Measurements from ENCODE around the gene AGTRAP.

AGTRAP gene

DNA sequence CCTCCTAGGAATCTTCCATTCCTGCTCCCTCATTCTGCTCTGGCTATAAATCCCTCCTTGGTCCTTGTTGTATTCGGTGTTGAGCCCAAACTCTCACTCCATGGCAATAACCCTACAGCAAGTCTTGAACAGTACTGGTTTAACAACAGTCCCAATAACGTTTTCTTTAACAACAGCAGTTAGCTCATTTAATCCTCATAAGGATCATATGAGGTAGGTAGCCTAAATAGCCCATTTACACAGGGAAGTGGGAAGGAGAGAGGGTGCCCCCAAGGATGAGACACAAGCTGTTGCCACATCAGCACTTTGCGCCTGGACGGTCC is 444 bp upstream of the AGTRAP start:
- no peak for DNase-seq (ENCODE audit: low read depth, low spot score)

GRCh38 chr1:11736746-11737639 is 1.1 kb downstream of the AGTRAP start:
- DNase-seq (ENCODE audit: low read depth, low spot score), result no peak

- DNase-seq (ENCODE audit: low read depth, low spot score), result no peak
Measured at GRCh38 chr1:11738096-11738495, 2.2 kb downstream of the AGTRAP start.

- no peak for DNase-seq (ENCODE audit: low read depth, low spot score)
Measured at GRCh38 chr1:11738783-11739182, 2.8 kb downstream of the AGTRAP start.

DNA sequence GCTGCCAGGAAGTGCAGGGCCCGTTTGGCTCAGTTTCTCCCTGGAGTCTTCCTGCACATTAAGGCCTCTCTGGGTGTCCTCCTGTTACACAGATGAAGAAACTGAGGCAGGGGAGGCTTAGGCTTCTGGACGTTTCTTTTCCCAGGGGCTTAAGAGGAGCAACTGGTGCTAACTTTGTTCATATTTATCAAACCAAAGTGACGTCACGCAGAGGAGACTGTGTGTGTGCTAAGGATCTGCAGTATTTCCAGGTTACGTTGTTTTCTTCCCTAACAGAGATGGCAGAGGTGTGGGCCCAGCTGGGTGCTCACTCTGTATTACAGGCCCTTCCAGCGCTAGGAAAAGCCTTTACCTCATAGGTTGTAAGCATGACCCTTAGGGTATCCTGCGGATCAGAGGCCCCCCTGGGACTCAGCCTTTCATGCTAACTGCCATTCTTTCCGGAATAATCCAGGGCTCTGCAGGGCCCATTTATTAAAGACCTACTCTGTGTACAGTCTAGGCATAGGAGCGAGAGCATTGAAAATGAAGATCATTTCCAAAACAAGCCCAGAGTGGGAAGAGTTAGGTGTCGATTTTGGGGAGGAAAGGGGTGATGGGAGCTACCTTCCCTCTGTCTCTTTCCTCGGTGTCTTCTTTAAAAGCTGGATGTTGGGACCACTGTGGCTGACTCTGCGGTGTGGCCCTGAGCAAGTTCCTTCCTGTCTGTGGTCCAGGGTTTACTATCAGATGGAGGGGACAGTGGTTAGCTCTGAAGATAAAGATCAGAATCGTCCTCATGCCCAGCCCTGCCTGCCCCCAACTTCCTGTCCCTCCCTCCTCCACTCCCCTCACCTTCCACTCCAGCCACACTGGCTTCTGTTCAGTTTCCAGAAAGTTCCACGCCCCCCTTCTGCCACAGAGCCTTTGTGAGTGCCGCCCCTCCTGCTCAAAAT is 4.6 kb downstream of the AGTRAP start:
- no peak for DNase-seq (ENCODE audit: low read depth, low spot score)

DNA sequence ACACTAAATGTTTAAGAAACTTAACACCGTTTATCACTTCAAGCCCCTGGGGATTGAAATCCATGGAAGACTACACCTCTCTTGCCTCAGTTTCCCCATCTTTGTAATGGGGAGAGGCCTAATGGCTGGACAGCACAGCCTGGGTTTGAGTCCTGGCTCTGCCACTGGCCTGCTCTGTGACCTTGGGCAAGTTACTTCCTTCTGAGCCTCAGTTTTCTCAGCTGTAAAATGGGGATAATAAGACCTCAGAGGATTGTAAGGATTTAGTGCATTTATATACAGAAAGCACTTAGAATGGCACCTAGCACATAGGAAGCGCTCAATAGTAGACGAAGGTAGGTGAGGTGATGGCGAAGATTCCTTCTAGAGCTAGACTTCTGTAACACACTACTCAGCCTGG is 5.5 kb downstream of the AGTRAP start:
- no peak for DNase-seq (ENCODE audit: low read depth, low spot score)

DNA sequence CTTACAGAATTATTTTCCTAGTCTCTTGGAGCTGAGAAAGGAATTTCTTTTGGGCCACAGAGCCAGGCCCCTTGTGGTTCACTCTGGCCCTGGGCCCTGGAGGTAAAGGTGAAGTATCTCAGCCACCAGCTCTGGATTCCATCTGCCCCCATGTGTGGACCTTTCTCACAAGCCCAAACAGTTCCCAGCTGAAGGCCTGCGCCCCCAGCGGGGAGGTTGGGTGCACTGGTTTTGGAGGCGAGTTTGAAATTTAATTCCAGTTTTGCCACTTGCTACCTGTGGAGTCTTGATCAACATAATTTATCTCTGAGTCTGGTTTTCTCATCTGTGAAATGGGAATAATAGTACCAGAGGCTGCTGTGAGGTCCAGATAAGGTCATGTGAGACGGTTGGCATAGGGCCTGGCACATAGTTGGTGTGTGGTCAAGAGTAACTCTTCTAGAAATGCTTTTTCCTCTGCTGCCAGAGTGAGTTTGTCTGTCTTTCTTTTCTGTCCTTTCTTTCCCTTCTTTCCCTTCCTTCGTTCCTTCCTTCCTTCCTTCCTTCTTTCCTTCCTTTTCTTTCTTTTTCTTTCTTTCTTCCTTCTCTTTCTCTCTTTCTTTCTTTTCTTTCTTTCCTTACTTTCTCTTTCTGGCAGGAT is 6.1 kb downstream of the AGTRAP start:
- DNase-seq (ENCODE audit: low read depth, low spot score), result no peak

DNA sequence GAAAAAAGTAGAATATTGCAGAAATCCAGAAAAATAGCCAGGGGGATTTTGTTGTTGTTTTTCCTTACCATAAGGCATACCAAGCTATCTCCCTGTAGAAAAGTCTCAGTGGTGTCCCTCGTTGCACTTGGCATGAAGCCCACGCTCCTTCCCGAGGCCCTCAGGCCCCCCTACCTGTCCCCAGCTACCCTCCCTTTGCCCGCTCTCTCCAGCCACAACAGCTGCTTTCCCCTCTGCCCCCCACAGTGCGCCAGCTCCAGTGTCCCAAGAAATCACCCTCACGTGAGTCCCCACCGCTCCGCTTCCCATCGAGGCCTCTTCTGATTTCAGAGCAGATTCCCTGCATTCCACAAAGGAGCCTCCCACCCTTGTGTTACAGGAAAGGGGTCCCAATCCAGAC is 8.4 kb downstream of the AGTRAP start:
- no peak for DNase-seq (ENCODE audit: low read depth, low spot score)

DNA sequence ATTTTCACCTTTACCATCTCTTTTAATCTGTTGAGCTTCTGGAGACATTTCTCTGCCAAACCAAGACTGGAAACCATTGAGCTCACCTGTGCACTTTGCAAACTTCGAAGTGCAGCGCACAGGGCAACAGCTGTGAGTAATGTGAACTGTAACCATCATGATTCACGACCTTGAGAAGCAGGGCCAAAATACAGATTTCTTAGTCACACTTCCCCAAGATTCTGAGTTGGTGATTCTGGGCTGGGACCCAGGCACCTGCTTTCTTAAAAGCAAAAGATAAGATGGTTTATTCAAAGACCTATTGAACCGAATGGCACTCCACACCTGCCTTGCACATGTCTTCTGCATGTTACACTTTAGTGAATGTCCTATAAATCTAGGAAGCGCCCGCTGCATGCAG is 10.2 kb downstream of the AGTRAP start:
- DNase-seq (ENCODE audit: low read depth, low spot score), result no peak

DNA sequence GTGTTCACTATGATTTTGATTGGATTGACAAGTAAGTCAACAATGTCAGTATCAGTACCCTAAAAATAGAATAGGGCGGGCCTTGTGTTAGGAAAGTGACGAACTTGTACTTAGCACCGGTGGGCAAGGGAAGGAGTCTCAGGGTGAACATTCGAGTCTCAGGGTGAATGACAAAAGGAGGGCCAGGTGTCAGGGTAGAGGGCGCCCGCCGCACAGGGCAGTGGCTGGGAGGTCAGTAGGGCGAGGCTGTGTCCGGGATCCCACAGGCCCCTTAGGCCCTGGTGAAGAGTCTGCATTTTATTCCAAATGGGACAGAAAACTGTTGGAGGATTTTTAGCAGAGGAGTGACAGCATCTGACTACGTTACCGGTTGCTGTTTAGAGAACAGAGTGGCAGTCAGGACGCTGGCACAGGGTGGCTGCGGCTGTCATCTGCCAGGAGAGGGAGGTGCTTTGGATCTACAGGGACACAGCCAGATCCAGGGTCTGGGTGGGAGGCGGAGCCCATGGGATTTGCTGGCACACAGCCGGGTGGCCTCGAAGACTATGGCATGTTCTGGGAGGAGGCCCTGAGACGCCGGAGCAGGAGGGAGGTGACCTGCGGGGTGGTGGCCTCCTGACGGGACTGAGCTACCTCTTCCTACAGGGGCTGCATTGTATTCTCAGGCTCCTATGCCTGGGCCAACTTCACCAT is 11.0 kb downstream of the AGTRAP start:
- DNase-seq (ENCODE audit: low read depth, low spot score), result no peak

DNA sequence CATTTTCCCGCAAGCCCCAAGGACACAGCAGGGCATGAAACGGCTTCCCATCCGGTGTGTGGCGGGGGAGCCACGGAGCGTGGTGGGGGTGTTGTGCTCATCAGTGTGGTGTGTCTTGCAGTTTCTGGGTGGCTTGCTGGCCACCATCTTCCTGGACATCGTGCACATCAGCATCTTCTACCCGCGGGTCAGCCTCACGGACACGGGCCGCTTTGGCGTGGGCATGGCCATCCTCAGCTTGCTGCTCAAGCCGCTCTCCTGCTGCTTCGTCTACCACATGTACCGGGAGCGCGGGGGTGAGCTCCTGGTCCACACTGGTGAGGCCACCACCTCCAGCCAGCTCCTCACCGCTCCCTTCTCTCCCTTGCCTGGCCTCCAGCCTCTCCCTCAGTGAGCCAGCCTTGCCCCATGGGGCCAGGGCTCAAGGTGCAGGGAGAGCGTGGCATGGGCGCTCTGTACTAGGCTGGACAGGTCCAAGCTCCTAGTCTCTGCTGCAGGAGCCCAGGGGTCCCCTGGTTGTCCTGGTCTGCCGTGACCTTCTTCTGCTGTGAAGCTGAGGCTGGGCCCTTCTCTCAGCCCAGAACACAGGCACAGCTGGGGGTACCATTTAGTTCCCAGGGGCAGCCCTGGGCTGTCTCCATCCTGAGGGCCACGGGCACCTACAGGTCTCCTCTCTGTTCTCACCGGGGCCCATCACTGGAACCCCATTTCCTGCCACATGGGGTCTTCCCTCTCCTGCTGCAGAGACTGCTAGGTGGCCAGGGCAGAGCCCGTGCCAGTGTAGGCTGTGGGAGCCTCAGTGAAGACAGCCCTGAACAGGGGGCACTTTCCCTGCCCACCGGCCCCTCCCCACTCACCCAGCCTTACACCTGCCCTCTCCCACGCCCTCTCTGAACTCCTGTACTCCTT is 12.6 kb downstream of the AGTRAP start:
- no peak for DNase-seq (ENCODE audit: low read depth, low spot score)

DNA sequence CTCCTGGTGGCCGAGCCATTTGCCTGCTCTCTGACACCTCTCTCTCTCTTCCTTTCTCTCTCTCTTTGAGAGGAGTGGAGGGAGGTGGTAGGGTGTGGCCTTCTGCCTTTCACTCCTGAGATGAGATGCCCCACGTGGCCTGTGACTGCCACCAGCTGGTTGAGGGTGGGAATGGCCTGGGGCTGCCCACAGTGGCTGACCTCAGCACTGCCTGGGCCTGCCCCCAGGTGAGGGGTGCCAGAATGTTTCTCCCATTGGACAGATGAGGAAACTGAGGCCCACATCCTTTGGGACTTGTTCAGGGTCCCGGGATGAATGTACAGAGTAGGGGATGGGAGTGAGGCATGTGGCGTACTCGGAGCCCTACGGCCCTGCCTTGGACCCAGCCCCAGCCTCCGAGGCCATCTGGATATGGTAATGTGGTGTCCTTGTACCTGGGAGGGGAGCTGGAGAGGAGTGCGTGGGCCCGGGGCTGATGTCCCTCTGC is 13.3 kb downstream of the AGTRAP start:
- DNase-seq (ENCODE audit: low read depth, low spot score), result no peak

DNA sequence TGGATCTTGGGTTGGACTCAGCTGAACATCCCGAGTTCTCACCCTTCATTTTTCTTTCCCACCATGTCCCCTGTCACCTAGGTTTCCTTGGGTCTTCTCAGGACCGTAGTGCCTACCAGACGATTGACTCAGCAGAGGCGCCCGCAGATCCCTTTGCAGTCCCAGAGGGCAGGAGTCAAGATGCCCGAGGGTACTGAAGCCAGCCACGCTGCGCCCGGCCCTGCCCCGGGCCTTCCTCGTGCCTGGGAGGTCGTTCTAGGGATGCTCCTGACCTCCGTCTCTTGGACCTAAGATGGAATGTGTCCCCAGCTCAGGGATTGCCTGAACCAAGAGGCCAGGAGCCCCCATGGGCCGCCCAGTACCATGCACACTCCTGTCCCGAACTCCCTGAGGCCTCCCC is 14.1 kb downstream of the AGTRAP start:
- DNase-seq (ENCODE audit: low read depth, low spot score), result no peak

DNA sequence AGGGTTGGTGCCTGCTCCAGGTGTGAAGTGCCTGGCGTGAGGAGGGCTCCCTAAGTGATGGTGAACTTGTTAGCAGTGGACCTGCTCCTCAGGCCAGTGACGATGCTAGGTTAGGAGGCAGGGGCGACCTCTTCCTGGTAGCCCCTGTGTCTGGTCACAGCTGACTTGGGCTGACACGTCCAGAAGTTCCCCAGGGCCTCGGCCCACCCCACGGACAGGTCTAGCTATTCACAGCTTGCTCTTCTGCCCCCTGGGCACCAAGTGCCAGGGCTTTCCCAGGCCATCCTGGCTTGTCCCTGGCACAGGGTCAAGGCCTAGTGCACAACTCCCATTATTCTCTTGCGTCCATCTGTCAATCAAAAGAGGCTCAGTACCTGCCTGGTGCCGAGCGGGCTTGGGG is 15.2 kb downstream of the AGTRAP start:
- DNase-seq (ENCODE audit: low read depth, low spot score), result no peak

DNA sequence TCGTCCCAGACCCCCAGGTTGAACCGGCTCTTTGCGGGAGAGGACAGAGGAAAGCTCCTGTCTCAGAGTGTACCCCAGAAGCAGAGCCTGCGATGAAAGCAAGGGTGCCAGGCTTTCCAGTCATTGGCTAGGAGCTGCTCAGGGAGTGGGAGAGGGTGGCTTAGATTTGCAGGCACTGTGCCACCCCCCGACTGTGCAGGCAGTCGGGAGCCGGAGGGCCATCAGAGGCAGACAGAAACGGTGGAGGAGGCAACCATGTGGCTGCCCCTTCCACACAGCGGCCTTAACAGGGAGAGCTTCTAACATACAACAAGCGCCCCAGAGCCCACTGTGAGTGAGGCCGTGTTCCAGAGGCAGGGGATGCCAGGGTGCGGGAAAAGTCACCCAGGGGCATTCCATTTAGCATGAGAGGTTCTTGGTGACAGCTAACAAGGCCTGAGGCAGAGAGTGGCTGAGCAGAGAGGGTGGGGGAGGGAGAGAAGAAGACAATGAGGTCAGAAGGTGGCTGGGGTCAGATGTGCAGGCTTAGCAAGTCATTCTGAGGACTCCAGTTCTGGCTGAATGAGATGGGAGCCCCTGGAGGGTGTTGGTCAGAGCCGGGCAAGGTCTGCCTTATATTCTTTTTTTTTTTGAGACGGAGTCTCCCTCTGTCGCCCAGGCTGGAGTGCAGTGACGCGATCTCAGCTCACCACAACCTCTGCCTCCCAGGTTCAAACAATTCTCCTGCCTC is 16.6 kb downstream of the AGTRAP start:
- no peak for DNase-seq (ENCODE audit: low read depth, low spot score)

DNA sequence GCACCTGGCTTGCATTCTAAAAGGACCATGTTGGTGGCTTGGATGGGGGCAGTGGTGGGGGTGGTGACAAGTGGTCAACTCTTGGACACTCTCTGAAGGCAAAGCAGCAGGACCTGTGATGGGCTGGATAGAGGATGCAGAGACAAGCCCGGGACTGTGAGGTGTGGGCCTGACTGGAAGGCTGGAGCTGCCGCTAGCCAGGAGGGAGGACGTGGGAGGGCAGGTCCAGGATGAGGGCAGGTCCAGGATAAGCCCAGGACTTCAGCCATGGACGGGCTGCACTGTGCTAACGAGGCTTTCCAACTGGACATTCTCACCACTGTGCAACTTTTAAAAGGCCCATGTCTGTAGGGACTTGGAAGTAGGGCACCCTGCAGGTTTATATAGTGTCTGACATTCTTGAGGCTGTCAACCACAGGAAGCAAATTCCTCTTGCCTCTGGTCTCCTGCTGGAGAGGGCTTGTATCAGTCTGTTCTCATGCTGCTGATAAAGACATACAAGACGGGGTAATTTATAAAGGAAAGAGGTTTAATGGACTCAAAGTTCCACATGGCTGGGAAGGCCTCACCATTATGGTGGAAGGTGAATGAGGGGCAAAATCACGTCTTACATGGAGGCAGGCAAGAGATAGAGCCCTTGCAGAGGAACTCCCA is 17.7 kb downstream of the AGTRAP start:
- DNase-seq (ENCODE audit: low read depth, low spot score), result no peak

- DNase-seq (ENCODE audit: low read depth, low spot score), result no peak
Measured at GRCh38 chr1:11757047-11757446, 21.1 kb downstream of the AGTRAP start.

- no peak for DNase-seq (ENCODE audit: low read depth, low spot score)
Measured at GRCh38 chr1:11759791-11760190, 23.9 kb downstream of the AGTRAP start.

GRCh38 chr1:11761285-11761684 is 25.3 kb downstream of the AGTRAP start:
- no peak for DNase-seq (ENCODE audit: low read depth, low spot score)

Measured in smooth muscle cell of the brain vasculature (primary cell).